Hepatocyte (in vitro differentiated cells): ENCODE measurements around the gene SZRD1. TPM values are rescaled to one million over a fixed set of nuclear protein-coding genes. Genes with fewer than 3 reads are reported as not detected.

ENCODE experiments used
- DNase-seq: peaks from one replicate; pipeline ENCODE4 v3.0.0-alpha.2; 2016; ENCODE audit warnings: low spot score
- H2AFZ ChIP-seq: fragments of 200-600 bp; sonication (generic); 2 replicates; pipeline ENCODE4 v1.6.0; 2016; ENCODE audit warnings: antibody characterized with exemption, mild to moderate bottlenecking
- H3K27ac ChIP-seq: fragments of 200-600 bp; sonication (generic); 2 replicates; pipeline ENCODE4 v1.5.1; 2016; ENCODE audit warnings: mild to moderate bottlenecking
- H3K27me3 ChIP-seq: fragments of 200-600 bp; sonication (generic); 2 replicates; pipeline ENCODE4 v1.6.1; 2016
- H3K36me3 ChIP-seq: fragments of 200-600 bp; sonication (generic); replicated peaks from 2 replicates; pipeline ENCODE4 v1.5.1; 2016; ENCODE audit warnings: low read depth; ENCODE audit not compliant: insufficient read depth
- H3K4me1 ChIP-seq: fragments of 200-600 bp; sonication (generic); 2 replicates; pipeline ENCODE4 v1.5.1; 2016; ENCODE audit warnings: mild to moderate bottlenecking, moderate library complexity; ENCODE audit not compliant: insufficient read depth
- H3K4me2 ChIP-seq: fragments of 200-600 bp; sonication (generic); 2 replicates; pipeline ENCODE4 v1.6.0; 2016
- H3K4me3 ChIP-seq: fragments of 200-600 bp; sonication (generic); 2 replicates; pipeline ENCODE4 v1.5.1; 2016; ENCODE audit warnings: mild to moderate bottlenecking
- H3K79me2 ChIP-seq: fragments of 200-600 bp; sonication (generic); 2 replicates; pipeline ENCODE4 v1.6.0; 2017; ENCODE audit warnings: mild to moderate bottlenecking
- H3K9me2 ChIP-seq: fragments of 200-600 bp; sonication (generic); replicated peaks from 2 replicates; pipeline ENCODE4 v1.6.0; 2017; ENCODE audit warnings: mild to moderate bottlenecking; ENCODE audit not compliant: insufficient read depth
- H3K9me3 ChIP-seq: fragments of 200-600 bp; sonication (generic); 2 replicates; pipeline ENCODE4 v1.5.1; 2016; ENCODE audit warnings: low read depth, mild to moderate bottlenecking
- H4K20me1 ChIP-seq: fragments of 200-600 bp; sonication (generic); 2 replicates; pipeline ENCODE4 v1.6.0; 2016; ENCODE audit warnings: mild to moderate bottlenecking; ENCODE audit not compliant: insufficient read depth, poor library complexity, severe bottlenecking
- CTCF ChIP-seq: fragments of 200-600 bp; sonication (generic); IDR thresholded peaks from 2 replicates; pipeline ENCODE4 v1.5.1; 2016; ENCODE audit warnings: antibody characterized with exemption, mild to moderate bottlenecking; ENCODE audit not compliant: poor library complexity
- EZH2 ChIP-seq: fragments of 200-600 bp; sonication (generic); IDR thresholded peaks from 2 replicates; pipeline ENCODE4 v1.6.1; 2016; ENCODE audit warnings: antibody characterized with exemption, mild to moderate bottlenecking, borderline replicate concordance
- EZH2phosphoT487 ChIP-seq: fragments of 200-600 bp; sonication (generic); IDR thresholded peaks from one replicate; pipeline ENCODE4 v1.6.1; 2018; ENCODE audit warnings: antibody characterized with exemption, mild to moderate bottlenecking, low read depth, moderate library complexity; ENCODE audit not compliant: unreplicated experiment, severe bottlenecking
- WGBS: methylation state at CpG from one replicate; pipeline ENCODE4 v1.1.6; 2016; ENCODE audit warnings: low lambda C conversion rate; ENCODE audit errors: missing lambda C conversion rate; 5-methylcytosine and 5-hydroxymethylcytosine counted together
- polyA plus RNA-seq: library from polyadenylated mRNA; unstranded; fragments of >200 nt; fragmentation: Nextera tagmentation; extraction: Ambion mirVana; gene quantifications from 2 replicates; pipeline ENCODE4 v1.2.1, GENCODE V29; 2016
- total RNA-seq: library from RNA; depleted of rRNA; stranded (reverse); fragments of >200 nt; gene quantifications from 2 replicates; pipeline ENCODE4 v1.2.3, GENCODE V29; 2014

Gene SZRD1
- total and polyA plus RNA-seq, 2 experiments from 2014 or later = 63.0 to 72.1 TPM

GRCh38 chr1:16446116-16446515 lies 79.1 kb downstream of the SZRD1 start:
- no peak for DNase-seq
- H4K20me1 ChIP-seq = peaks cover 3% of the 10 kb centered on the region
- H3K4me1 ChIP-seq = peaks cover 9% of the 10 kb centered on the region
- H3K4me2 ChIP-seq = no peak overlapping the region
- H3K9me2 ChIP-seq = no peaks in the 10 kb centered on the region
- no peaks in the 10 kb centered on the region for H3K36me3 ChIP-seq
- no peaks in the 10 kb centered on the region for H3K9me3 ChIP-seq
- no peak overlapping the region for H2AFZ ChIP-seq
- no peak overlapping the region for H3K27ac ChIP-seq
- 98% methylated on average over 10 of the region's 10 CpGs for WGBS
- TF ChIP-seq CTCF (no peak), EZH2 (no peak), EZH2phosphoT487 (no peak)
- peaks cover 50% of the 10 kb centered on the region for H3K79me2 ChIP-seq
- no peaks in the 10 kb centered on the region for H3K27me3 ChIP-seq
- no peak overlapping the region for H3K4me3 ChIP-seq

- Histone ChIP-seq H3K27ac (no peak overlapping the region), H3K27me3 (no peaks in the 10 kb centered on the region), H4K20me1 (peaks cover 5% of the 10 kb centered on the region), H3K36me3 (no peaks in the 10 kb centered on the region), H3K4me1 (no peaks in the 10 kb centered on the region), H3K9me2 (no peaks in the 10 kb centered on the region), H2AFZ (no peak overlapping the region), H3K9me3 (no peaks in the 10 kb centered on the region), H3K4me3 (no peak overlapping the region), H3K4me2 (no peak overlapping the region), H3K79me2 (peaks cover 35% of the 10 kb centered on the region)
- DNase-seq = no peak
- WGBS = 98% methylated on average over 9 of the region's 9 CpGs
- no peak for TF ChIP-seq CTCF
- TF ChIP-seq EZH2 = no peak
- TF ChIP-seq EZH2phosphoT487 = no peak
Observed at GRCh38 chr1:16447641-16448040, 80.6 kb downstream of the SZRD1 start.

Other genes with a start within 250 kb of the SZRD1 start
- 26.7 and 27.3 TPM in 2 replicates for gene EPHA2, start 211.2 kb upstream of the SZRD1 start, total RNA-seq
- 20.0 and 20.4 TPM in 2 replicates for gene EPHA2, start 211.2 kb upstream of the SZRD1 start, polyA plus RNA-seq
- gene ARHGEF19, start 154.6 kb upstream of the SZRD1 start, total RNA-seq = 15.9 and 21.0 TPM in 2 replicates
- 24.7 and 24.8 TPM in 2 replicates for gene ARHGEF19, start 154.6 kb upstream of the SZRD1 start, polyA plus RNA-seq
- 5.4 and 6.6 TPM in 2 replicates for gene CPLANE2, start 130.1 kb upstream of the SZRD1 start, total RNA-seq
- 2.9 and 6.6 TPM in 2 replicates for gene CPLANE2, start 130.1 kb upstream of the SZRD1 start, polyA plus RNA-seq
- 19.5 and 19.9 TPM in 2 replicates for gene FBXO42, start 14.8 kb upstream of the SZRD1 start, total RNA-seq
- gene FBXO42, start 14.8 kb upstream of the SZRD1 start, polyA plus RNA-seq = 21.1 and 22.1 TPM in 2 replicates
- gene SPATA21, start 70.2 kb downstream of the SZRD1 start, total RNA-seq = 0.30 TPM in 1 of 2 replicates, not detected in the other
- gene SPATA21, start 70.2 kb downstream of the SZRD1 start, polyA plus RNA-seq = 0.46 and 0.92 TPM in 2 replicates
- 51.8 and 55.2 TPM in 2 replicates for gene NECAP2, start 73.5 kb downstream of the SZRD1 start, total RNA-seq
- gene NECAP2, start 73.5 kb downstream of the SZRD1 start, polyA plus RNA-seq = 48.9 and 58.0 TPM in 2 replicates
- gene RNU1-1, start 147.0 kb downstream of the SZRD1 start, total RNA-seq = under 0.01 TPM in 2 replicates
- gene RNU1-1, start 147.0 kb downstream of the SZRD1 start, polyA plus RNA-seq = not detected in 2 replicates
- gene NBPF1, start 246.3 kb downstream of the SZRD1 start, total RNA-seq = 36.4 and 57.1 TPM in 2 replicates
- gene NBPF1, start 246.3 kb downstream of the SZRD1 start, polyA plus RNA-seq = 31.7 and 32.1 TPM in 2 replicates